ENCODE data around the gene CCDC73. TPM values are rescaled to one million over a fixed set of nuclear protein-coding genes. Genes with fewer than 3 reads are reported as not detected.
"Not testable (repeated sequence)": the region's sequence is repeated elsewhere in the genome, so short reads cannot be mapped to it uniquely, and the experiment has no call there.

The CCDC73 gene
- total RNA-seq, 1 experiment from 2014 or later, result not detected

DNA sequence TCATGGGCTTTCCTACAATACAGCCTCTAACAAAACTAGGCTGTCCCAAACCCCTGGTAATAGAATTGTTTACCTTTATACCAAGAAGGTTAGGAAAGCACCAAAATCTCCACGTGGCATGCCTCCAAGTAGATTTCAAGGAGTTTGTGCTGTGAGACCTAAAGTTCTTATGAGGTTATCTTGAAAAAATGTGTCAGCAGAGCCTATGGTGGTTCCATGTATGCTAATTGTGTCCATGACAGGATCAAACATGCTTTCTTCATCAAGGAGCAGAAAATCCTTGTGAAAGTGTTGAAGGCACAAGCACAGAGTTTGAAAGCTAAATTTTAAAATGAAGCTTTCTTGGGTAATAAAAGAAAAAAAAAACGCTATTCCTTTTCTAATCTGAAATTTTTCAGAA is 36.2 kb downstream of the CCDC73 start:
- H3K4me3 ChIP-seq, result no peak overlapping the region
- no peak for DNase-seq

DNA sequence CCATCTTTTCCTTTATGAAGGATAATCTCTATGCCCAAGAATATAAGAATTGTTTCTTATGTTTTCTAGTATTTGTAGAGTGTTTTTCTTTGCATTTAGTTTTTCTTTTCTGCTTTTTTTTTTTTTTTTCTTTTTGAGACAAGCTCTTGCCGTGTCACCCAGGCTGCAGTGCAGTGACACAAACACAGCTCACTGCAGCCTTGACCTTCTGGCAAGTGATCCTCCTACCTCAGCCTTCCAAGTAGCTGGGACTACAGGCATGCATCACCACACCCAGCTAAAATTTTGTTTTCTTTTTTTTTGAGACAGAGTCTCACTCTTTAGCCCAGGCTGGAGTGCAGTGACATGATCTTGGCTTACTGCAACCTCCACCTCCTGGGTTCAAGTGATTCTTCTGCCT is 41.3 kb downstream of the CCDC73 start:
- H3K27me3 ChIP-seq, DNase-seq, H3K9me3 ChIP-seq, H3K36me3 ChIP-seq, H3K4me3 ChIP-seq: not testable (repeated sequence)

More for the DNA sequence above, 36.2 kb downstream of the CCDC73 start:
- Histone ChIP-seq H3K9me3 (no peaks in the 10 kb centered on the region), H3K36me3 (no peaks in the 10 kb centered on the region), H3K27me3 (no peaks in the 10 kb centered on the region; the same call in 1 of the 2 replicates)

GRCh38 chr11:32752001-32752400 is 42.5 kb downstream of the CCDC73 start:
- no peaks in the 10 kb centered on the region; the same call in 1 of the 2 replicates for H3K27me3 ChIP-seq
- DNase-seq, result no peak
- no peak overlapping the region for H3K4me3 ChIP-seq
- no peaks in the 10 kb centered on the region for H3K36me3 ChIP-seq
- H3K9me3 ChIP-seq, result no peaks in the 10 kb centered on the region

- no peaks in the 10 kb centered on the region for H3K36me3 ChIP-seq
- no peaks in the 10 kb centered on the region for H3K9me3 ChIP-seq
- no peaks in the 10 kb centered on the region for H3K27me3 ChIP-seq
- DNase-seq, result no peak
- H3K4me3 ChIP-seq, result no peak overlapping the region
These were observed 43.1 kb downstream of the CCDC73 start for GRCh38 chr11:32751381-32751780.

- no peaks in the 10 kb centered on the region for H3K36me3 ChIP-seq
- no peaks in the 10 kb centered on the region for H3K27me3 ChIP-seq
- DNase-seq, result no peak
- no peak overlapping the region for H3K4me3 ChIP-seq
- H3K9me3 ChIP-seq, result no peaks in the 10 kb centered on the region
These were observed 64.5 kb downstream of the CCDC73 start for GRCh38 chr11:32729976-32730375.

GRCh38 chr11:32723332-32723731 is 71.1 kb downstream of the CCDC73 start:
- Histone ChIP-seq H3K36me3 (no peaks in the 10 kb centered on the region), H3K27me3 (no peaks in the 10 kb centered on the region), H3K4me3 (no peak overlapping the region), H3K9me3 (no peaks in the 10 kb centered on the region)
- no peak for DNase-seq

GRCh38 chr11:32722255-32722654 is 72.2 kb downstream of the CCDC73 start:
- Histone ChIP-seq H3K36me3 (no peaks in the 10 kb centered on the region), H3K27me3 (no peaks in the 10 kb centered on the region), H3K4me3 (no peak overlapping the region), H3K9me3 (no peaks in the 10 kb centered on the region)
- no peak for DNase-seq

DNA sequence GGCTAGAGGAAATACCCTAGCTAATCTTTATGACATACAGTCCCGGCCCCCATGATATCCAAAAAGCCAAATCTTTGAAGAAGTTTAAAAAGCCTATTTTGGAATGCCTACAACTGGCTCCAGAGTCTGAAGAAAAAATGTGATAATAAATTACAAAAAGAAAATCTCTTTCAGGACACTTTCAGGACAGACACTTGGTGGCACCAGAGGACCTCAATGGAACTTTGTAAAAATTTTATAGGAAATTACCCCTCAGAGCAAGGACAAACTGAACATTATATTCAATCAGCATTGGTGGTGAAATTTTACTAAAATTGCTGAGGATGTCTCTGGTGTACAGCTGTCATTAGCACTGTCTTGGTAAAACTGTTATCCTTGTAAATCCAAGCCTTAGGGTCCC is 81.0 kb downstream of the CCDC73 start:
- Histone ChIP-seq H3K9me3 (no peaks in the 10 kb centered on the region), H3K27me3 (peaks cover 2% of the 10 kb centered on the region; the same call in 1 of the 2 replicates), H3K4me3 (no peak overlapping the region), H3K36me3 (no peaks in the 10 kb centered on the region)
- DNase-seq, result no peak

DNA sequence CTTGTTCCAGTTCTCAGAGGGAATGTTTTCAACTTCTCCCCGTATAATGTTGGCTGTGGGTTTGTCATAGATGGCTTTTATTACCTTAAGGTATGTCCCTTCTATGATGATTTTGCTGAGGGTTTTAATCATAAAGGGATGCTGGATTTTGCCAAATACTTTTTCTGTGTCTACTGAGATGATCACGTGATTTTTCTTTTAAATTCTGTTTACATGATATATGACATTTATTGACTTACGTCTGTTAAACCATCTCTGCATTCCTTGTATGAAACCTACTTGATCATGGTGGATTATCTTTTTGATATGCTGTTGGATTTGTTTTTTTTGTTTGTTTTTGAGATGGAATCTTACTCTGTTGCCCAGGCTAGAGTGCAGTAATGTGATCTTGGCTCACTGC is 85.5 kb downstream of the CCDC73 start:
- not testable (repeated sequence) for H3K4me3 ChIP-seq, H3K36me3 ChIP-seq, H3K27me3 ChIP-seq, H3K9me3 ChIP-seq, DNase-seq

- no peak for DNase-seq
- no peak overlapping the region for H3K4me3 ChIP-seq
- no peaks in the 10 kb centered on the region for H3K9me3 ChIP-seq
- no peaks in the 10 kb centered on the region for H3K36me3 ChIP-seq
- H3K27me3 ChIP-seq, result no peaks in the 10 kb centered on the region
These were observed 87.3 kb downstream of the CCDC73 start for GRCh38 chr11:32706985-32707741.

DNA sequence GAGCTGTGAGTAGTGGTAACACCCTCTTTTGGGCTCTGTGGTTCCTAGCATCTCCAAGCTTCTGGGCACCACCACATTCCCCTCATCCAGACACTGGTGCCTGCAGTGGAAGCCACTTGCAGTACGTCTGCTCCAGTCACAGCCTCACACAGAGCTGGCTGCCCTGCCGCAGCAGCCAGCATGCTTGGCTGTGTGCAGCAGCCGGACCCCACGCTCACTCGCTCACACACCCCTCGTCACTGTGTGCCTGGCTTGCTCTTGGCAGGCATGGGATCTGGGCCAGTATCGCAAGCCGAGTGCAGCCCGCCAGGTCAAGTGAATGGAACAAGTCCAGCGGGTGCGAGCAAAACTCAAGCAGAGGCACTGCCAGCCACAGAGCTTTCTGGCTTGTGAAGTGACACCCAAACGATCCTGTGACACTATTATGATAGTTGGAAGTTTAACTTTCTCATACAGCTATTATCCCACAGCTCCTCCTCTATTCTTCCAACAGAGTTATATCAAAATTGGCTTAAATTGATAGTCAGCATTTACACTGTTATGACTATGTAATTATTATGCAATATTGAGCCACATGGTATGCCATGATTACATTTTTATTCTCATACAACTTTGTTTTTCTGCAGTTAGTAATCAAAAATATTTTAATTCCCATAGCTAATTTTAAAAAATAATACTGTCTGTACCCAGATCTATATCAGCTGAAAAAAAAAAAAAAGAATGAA is 89.0 kb downstream of the CCDC73 start:
- peak; percentile 39 for DNase-seq
- Histone ChIP-seq H3K4me3 (no peak overlapping the region), H3K9me3 (no peaks in the 10 kb centered on the region)

DNA sequence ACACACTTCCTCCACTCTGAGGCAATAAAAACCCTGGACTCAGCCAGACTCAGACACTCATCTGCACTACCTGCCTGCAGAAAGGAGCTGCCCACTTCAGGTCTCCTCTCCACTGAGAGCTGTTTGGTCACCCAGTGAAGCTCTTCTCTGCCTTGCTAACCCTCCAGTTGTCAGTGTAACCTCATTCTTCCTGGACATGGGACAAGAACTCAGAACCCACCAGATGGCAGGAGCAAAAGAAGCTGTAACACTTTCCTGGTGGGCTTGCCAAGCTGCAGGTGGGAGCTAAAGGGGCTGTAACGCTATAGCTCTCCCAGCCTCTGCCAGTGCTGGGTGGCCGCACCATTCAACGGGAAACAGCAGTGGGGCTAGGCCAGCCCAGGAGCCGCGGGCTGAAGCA is 89.7 kb downstream of the CCDC73 start:
- DNase-seq, result no peak
- Histone ChIP-seq H3K9me3 (no peaks in the 10 kb centered on the region), H3K4me3 (no peak overlapping the region), H3K36me3 (no peaks in the 10 kb centered on the region), H3K27me3 (no peaks in the 10 kb centered on the region)

More for the DNA sequence above, 89.0 kb downstream of the CCDC73 start:
- Histone ChIP-seq H3K36me3 (no peaks in the 10 kb centered on the region), H3K27me3 (no peaks in the 10 kb centered on the region)

DNA sequence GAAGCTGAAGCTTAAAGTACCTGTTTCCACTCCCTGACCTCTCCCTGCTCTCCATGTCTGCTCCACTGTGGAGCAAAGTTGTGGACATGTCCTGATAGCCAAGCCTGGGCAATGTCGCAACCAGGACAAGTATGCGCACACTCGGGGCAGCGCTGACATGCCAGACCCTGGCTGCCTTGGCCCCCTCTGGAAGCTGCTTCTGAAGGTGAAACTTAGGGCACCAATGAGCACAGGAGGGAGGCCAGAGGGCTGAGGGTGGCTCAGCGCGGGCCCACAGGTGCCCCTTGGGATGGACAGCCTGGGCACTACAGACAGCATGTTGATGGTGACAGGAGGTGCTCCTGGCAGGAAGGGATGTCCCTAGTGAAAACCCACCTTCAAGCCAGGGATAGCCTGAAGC is 90.2 kb downstream of the CCDC73 start:
- no peak for DNase-seq
- no peaks in the 10 kb centered on the region for H3K9me3 ChIP-seq
- no peak overlapping the region for H3K4me3 ChIP-seq
- no peaks in the 10 kb centered on the region for H3K36me3 ChIP-seq
- no peaks in the 10 kb centered on the region for H3K27me3 ChIP-seq

GRCh38 chr11:32701616-32702015 is 92.8 kb downstream of the CCDC73 start:
- no peaks in the 10 kb centered on the region for H3K27me3 ChIP-seq
- no peak overlapping the region for H3K4me3 ChIP-seq
- no peak for DNase-seq
- no peaks in the 10 kb centered on the region for H3K9me3 ChIP-seq
- no peaks in the 10 kb centered on the region for H3K36me3 ChIP-seq

GRCh38 chr11:32698579-32698978 is 95.9 kb downstream of the CCDC73 start:
- H3K27me3 ChIP-seq, result no peaks in the 10 kb centered on the region
- no peaks in the 10 kb centered on the region for H3K36me3 ChIP-seq
- no peak for DNase-seq
- H3K4me3 ChIP-seq, result no peak overlapping the region
- no peaks in the 10 kb centered on the region for H3K9me3 ChIP-seq

GRCh38 chr11:32671051-32671450 is 123.4 kb downstream of the CCDC73 start:
- H3K27me3 ChIP-seq, result no peaks in the 10 kb centered on the region
- no peak for DNase-seq
- no peaks in the 10 kb centered on the region for H3K9me3 ChIP-seq
- no peaks in the 10 kb centered on the region for H3K36me3 ChIP-seq
- no peak overlapping the region for H3K4me3 ChIP-seq

DNA sequence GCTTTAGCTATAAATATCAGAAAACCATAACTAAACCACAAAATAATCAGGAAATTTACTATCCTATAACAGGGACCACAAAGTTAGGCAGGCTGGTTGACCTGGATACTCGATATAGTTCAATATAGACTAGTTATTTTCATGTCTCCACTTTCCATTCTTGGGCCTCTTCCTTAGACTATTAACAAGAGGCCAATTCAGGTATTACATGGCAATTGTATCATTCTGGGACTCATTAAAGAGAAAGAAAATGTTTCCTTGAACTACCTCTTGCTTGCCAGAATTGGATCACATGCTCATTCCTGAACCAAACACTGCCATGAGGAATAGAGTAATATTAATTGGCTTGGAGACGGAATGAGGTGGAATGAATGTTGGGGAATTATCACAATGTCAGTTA is 134.8 kb downstream of the CCDC73 start:
- no peaks in the 10 kb centered on the region for H3K36me3 ChIP-seq
- no peaks in the 10 kb centered on the region for H3K27me3 ChIP-seq
- H3K9me3 ChIP-seq, result no peaks in the 10 kb centered on the region
- no peak for DNase-seq
- H3K4me3 ChIP-seq, result no peak overlapping the region

All from MG63 (cell line).